ENCODE results near the gene PIEZO1.

PIEZO1 gene

DNA sequence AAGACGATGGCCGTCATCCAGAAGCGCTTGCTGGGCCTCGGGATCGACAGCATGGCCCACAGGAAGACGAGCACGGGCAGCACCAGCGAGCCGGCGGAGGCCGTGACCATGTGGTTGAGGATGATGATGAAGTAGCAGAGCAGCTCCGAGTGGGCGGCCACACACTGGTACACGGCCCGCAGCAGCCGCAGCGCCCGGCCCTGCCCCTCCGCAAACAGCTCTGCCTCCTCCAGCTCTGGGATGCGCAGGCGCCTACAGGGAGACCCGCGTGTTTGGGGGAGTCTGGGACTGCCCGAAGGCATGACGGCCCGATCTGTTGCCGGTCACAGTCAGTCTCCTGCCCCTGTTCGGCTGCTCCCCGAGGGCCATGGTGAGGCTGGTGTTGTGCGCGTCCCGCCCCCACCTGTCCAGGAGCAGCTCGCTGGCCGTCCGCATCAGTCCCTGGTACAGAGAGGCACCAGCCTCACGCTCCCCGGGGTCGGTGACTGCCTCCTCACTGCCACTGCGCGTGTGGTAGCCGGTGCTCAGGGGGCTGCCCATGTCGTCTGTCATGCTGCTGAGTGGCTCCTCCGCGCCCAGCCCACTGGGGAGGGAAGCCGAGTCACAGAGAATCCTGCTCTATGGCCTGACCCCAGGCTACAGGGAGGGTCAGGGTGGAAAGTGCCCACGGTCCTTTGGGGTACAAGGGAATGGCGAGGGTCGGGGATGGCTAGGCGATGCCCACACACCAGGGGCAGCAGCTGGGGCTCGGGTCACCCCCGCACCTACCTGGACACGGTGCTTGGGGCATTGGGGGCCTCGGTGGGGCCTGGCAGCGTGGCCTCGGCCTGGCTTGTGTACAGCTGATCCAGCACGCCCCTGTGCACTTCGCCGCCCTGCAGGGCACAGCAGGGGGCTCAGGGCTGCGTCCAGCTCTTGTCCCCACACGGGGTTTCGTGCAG is 62.9 kb downstream of the PIEZO1 start:
- no peak for DNase-seq (ENCODE audit: low read depth)

GRCh38 chr16:88721236-88721635 is 63.8 kb downstream of the PIEZO1 start:
- no peak for DNase-seq (ENCODE audit: low read depth)

DNA sequence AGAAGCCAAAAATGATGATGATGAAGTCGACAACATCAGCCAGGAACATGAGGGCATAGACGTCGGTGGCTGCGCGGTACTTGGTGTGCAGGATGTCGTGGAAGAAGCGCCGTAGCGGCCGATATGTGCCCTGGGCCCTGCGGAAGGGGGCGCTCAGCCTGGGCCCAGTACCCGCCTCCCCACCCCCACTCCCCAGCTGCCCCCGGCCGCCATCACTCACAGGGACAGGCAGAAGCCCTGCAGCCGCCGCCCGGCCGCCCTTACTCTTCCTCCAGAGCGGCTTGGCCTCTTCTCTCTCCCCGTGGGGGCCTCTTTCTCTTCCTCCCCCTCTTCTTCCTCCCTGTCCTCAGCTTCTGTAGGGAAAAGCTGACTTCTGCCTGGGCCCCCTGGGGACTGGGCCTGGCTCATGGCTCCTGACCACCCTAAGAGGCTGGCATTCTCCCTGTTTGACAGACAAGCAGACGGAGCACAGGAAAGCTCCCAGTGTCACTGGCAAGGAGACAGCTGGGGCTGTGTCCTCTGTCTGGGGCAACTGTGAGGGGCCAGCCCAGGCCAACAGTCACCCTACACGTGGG is 64.5 kb downstream of the PIEZO1 start:
- no peak for DNase-seq (ENCODE audit: low read depth)

GRCh38 chr16:88719933-88720296 is 65.1 kb downstream of the PIEZO1 start:
- no peak for DNase-seq (ENCODE audit: low read depth)

- DNase-seq (ENCODE audit: low read depth), result no peak
These were observed 65.6 kb downstream of the PIEZO1 start for GRCh38 chr16:88719267-88719932.

GRCh38 chr16:88718178-88718577 is 66.8 kb downstream of the PIEZO1 start:
- no peak for DNase-seq (ENCODE audit: low read depth)

GRCh38 chr16:88716601-88717001 is 68.4 kb downstream of the PIEZO1 start:
- no peak for DNase-seq (ENCODE audit: low read depth)

DNA sequence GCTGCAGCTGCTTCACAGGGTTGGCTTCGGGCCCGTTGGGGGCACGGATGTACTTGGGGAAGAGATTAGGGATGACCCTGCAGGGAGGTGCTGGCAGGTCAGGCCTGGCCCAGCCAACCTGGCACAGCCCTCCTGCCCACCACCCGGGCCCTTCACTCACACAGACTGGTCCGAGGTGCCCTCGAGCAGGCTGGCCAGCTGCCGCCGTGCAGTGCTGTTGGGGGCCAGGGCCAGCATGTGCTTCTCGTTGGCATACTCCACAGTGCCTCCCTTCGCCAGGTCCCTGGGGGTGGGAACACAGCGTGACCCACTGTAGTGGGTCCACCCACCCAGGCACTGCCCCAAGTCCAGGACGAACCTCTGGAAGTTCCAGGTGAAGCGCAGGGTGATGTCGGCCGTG is 68.8 kb downstream of the PIEZO1 start:
- DNase-seq (ENCODE audit: low read depth), result no peak

DNA sequence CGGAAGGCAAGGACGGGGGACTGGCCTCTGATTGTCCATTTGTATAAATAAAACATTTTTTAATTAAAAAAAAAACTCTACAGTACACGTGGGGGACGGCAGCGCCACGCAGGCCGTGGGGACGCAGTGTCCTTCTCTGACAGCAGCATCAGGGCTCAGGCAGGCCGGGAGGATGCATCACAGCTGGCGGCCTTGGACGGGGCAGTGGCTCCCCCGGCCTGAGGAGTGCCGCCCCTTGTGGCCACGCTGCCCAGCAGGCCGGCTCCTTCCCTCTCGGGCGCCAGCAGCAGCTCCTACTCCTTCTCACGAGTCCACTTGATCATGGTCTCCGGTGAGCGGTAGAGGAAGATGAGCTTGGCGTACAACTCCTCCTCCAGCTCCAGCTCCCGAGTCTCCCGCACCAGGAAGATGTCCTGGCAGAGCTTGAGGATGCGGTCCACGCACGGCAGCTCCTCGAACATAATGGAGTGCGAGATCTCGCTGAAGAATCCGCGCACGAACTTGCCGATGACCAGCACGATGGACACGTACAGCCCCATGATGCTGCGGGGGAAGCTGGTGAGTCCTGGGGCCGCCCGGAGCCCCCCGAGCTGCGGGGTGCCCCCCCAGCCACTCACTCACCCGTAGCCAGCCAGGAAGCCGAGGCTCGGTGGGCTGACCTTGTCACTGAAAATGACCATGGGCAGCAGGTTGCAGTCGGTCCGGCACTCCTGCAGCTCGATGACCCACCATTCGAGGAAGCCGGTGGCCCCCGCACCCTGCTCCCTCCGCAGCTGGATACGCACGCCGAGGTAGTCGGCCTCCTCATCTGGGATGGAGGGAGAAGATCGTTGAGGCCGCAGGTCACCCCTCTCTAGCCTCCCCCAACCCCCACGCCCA is 69.5 kb downstream of the PIEZO1 start:
- no peak for DNase-seq (ENCODE audit: low read depth)

DNA sequence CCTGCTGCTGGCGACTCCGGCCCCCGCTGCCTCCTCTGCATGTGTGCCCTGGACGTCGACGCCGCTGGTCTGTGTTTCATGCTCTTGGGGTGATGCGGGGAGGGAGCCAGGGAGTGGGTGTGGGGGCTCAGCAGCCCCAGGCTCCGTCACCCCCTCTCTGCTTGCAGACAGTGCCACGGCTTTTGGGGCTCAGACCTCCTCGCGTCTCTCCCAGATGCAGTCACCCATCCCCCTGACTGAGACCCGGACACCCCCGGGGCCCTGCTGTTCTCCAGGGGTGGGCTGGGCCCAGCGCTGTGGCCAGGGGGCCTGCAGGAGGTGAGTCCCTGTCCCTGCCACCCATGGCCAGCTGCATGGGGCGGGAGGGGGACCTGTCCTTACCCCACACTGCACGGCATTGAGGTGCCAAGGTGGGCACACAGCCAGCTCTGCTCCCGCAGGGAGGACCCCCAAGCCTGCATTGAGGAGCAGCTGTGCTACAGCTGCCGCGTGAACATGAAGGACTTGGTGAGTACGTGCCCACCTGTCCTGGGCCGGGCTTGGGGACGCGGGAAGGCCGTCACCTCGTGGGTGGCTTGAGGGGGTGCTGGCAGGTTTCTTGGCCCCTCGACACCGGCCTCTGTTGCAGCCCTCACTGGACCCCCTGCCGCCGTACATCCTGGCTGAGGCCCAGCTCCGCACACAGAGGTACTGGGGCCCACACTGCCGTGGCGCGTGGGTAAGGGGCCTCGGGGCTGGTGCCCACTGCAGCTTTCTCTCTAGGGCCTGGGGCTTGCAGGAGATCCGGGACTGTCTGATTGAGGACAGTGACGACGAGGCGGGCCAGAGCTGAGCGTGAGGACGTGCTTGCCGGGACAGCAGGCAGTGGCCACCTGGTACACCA is 70.4 kb downstream of the PIEZO1 start:
- no peak for DNase-seq (ENCODE audit: low read depth)

DNA sequence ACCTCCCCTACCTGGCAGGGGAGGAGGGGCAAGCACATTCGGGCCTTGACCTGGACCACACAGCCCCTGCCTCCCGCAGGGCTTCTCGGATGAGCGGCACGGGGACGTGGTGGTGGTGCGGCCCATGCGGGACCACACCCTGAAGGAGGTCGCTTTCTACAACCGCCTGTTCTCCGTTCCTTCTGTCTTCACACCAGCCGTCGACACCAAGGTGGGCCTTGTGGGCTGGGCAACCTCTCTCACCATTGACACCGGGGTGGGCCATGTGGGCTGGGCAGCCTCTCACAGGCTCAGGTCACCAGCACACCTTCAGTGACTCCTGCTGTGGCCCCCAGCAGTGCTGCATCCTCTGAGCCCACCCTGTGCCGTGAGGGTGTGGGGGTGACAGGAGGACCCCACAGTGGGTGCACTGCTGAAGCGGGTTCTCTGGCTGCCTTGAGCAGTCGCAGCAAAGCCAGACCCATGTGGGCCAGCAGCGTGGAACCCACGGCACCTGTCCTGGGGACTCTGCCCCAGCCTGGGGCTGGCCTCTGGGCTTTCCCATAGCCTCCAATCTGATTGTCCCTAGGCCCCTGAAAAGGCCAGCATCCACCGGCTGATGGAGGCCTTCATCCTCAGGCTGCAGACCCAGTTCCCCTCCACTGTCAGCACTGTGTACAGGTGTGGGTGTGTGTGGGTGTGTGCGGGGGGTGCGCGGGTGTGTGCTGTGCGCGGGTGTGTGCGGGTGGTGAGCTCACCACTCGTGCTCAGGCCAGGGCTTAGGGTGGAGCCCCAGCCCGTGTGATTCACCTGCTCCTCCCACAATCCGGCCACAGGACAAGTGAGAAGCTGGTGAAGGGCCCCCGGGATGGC is 71.2 kb downstream of the PIEZO1 start:
- no peak for DNase-seq (ENCODE audit: low read depth)

GRCh38 chr16:88713054-88713453 is 72.0 kb downstream of the PIEZO1 start:
- DNase-seq (ENCODE audit: low read depth), result no peak

GRCh38 chr16:88712362-88712979 is 72.5 kb downstream of the PIEZO1 start:
- no peak for DNase-seq (ENCODE audit: low read depth)

DNA sequence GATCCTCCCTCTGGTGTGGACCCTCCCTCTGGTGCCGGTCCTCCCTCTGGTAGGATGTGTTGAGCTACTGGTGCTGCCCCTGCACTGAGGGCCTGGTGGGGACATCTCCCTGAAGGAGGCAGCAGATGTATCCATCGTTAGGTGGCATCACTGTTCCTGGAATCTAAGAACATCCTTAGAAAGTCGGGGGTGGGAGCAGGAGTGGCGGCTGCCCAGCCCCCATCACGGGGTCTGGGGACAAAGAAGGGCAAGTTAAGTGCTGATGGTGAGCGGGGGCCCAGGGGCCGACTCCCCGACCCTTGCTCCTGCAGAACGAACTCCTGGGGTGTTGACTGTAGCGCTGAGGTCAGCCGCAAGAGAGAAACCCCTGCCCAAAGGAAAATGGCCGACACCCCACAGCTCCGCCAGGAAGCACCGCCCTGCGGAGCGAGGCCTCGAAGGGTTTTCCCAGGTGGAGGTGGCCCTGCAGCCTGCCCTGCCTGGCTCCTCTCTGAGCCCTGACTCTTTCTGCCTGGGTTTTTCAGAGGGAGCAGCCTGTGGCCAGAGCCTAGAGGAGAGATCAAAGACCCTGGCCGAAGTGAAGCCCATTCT is 73.2 kb downstream of the PIEZO1 start:
- DNase-seq (ENCODE audit: low read depth), result no peak

DNA sequence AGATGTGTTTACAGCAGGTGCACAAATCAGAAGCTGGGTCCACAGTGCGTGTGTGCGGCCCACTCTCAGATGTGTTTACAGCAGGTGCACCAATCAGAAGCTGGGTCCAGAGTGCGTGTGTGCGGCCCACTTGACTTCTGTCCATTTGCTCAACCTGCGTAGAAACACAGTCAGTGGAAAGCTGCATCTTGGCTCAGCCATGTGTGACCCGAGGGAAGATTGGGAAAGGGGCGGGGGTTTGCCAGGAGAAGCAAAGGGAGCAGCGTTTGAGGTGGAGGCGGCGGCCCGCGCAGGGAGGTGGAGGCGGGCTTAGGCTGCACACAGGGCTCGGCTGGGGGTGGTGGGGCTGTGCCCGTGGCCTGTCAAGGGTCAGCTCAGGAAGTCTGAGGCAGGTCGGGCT is 74.5 kb downstream of the PIEZO1 start:
- no peak for DNase-seq (ENCODE audit: low read depth)

DNA sequence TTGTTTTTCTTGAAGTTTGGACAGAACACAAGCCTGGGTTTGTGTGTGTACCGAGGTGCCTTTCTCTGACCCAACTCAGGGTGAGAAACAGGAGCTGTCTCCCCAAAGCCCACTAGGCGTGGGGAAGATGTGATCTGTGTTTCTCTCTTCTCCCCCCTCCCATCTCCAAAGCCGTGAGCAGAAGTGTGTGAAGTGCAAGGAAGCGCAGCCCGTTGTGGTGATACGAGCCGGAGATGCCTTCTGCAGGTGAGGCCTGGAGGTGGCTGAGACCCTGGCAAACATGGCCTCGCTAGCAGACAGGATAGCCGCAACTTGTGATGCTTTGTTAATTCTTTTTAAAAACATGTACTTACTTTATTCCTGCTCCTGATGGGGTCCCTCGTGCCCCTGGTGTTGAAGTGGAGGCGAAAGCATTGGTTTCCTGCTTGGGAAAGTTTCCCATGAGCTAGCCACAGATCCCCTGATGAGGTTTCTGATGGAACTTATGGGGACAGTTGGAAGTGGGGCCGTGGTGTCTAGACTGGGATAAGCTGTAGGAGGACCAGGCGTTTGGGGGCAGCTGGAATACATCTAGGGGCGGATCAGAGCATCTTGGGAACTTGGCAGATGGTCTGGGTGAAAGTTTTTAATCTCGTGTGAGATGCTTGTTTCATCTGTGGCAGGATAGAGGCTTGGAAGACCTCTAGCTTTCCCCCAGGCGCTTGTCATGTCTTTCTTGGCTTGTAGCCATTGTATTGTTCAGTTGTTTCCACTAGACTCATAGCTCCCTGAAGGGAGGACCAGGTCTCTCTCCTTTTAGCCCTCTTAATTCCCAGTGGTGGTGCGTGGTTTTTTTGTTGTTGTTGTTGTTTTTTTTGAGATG is 77.8 kb downstream of the PIEZO1 start:
- DNase-seq (ENCODE audit: low read depth), result no peak

- no peak for DNase-seq (ENCODE audit: low read depth)
These were observed 78.6 kb downstream of the PIEZO1 start, which contains the start of the genes CTU2 and RNF166 for GRCh38 chr16:88706229-88706964. CTU2 (plus strand) TSS chr16:88706503; CDS start chr16:88706531, 28 bp downstream. RNF166 (minus strand) TSS chr16:88706408; CDS start chr16:88706325, 83 bp downstream.
